PC-9 (cell line): Measurements from ENCODE around the gene NAGK. TPM values are rescaled to one million over a fixed set of nuclear protein-coding genes. Genes with fewer than 3 reads are reported as not detected.

Source experiments
- BruUV-seq: library from RNA; stranded (reverse); fragments of 400-500 nt; replicated peaks from 2 replicates; lab custom pipeline; 2021; lab: Mats Ljungman, UMichigan
- CTCF ChIA-PET: fragments of 300-600 bp; sonication (Branson Sonifier 250); formaldehyde crosslinking; loops from one replicate; lab custom pipeline; 2022; ENCODE audit warnings: antibody characterized with exemption; lab: Charles Lee
- POLR2A ChIA-PET: fragments of 300-600 bp; sonication (Branson Sonifier 250); formaldehyde crosslinking; loops from one replicate; lab custom pipeline; 2022; ENCODE audit warnings: antibody characterized with exemption; ENCODE audit not compliant: unreplicated experiment; lab: Charles Lee
- DNase-seq, 2 experiments: peaks; one replicate each; pipeline versions ENCODE4 v3.0.0 to v3.0.0-alpha.2; 2015 to 2022; ENCODE audit warnings: mixed read lengths in 1 of 2
- H2AFZ ChIP-seq: fragments of 200-600 bp; sonication (generic); 2 replicates; pipeline ENCODE4 v1.8.1; 2017; ENCODE audit warnings: antibody characterized with exemption
- H3F3A ChIP-seq: fragments of 200-600 bp; sonication (generic); 2 replicates; pipeline ENCODE4 v1.8.1; 2017; ENCODE audit warnings: antibody characterized with exemption, mild to moderate bottlenecking, low read depth; ENCODE audit not compliant: insufficient read depth
- H3K27ac ChIP-seq: fragments of 200-600 bp; sonication (generic); 2 replicates; pipeline ENCODE4 v1.6.1; 2016; ENCODE audit warnings: mixed run types
- H3K27me3 ChIP-seq: fragments of 200-600 bp; sonication (generic); 2 replicates; pipeline ENCODE4 v1.6.1; 2016; ENCODE audit warnings: low read depth, mixed run types; ENCODE audit not compliant: insufficient read depth
- H3K36me3 ChIP-seq: fragments of 200-600 bp; sonication (generic); 2 replicates; pipeline ENCODE4 v1.6.1; 2016; ENCODE audit warnings: low read depth, mixed run types
- H3K4me1 ChIP-seq: fragments of 200-600 bp; sonication (generic); replicated peaks from 2 replicates; pipeline ENCODE4 v1.6.1; 2016; ENCODE audit warnings: mixed run types; ENCODE audit not compliant: insufficient read depth
- H3K4me2 ChIP-seq: fragments of 200-600 bp; sonication (generic); 2 replicates; pipeline ENCODE4 v1.6.1; 2017; ENCODE audit warnings: mixed run types
- H3K4me3 ChIP-seq: fragments of 200-600 bp; sonication (generic); 2 replicates; pipeline ENCODE4 v1.6.1; 2016; ENCODE audit warnings: mixed run types
- H3K79me2 ChIP-seq: fragments of 200-600 bp; sonication (generic); 2 replicates; pipeline ENCODE4 v1.6.1; 2017; ENCODE audit warnings: low read depth, mixed run types
- H3K9me2 ChIP-seq: fragments of 200-600 bp; sonication (generic); 2 replicates; pipeline ENCODE4 v1.8.1; 2017; ENCODE audit warnings: mild to moderate bottlenecking; ENCODE audit not compliant: insufficient read depth
- H3K9me3 ChIP-seq: fragments of 200-600 bp; sonication (generic); 2 replicates; pipeline ENCODE4 v1.8.1; 2016; ENCODE audit warnings: low read depth; ENCODE audit not compliant: insufficient read depth
- H4K20me1 ChIP-seq: fragments of 200-600 bp; sonication (generic); 2 replicates; pipeline ENCODE4 v1.8.1; 2017; ENCODE audit not compliant: insufficient read depth
- CTCF ChIP-seq: fragments of 200-600 bp; sonication (generic); conservative IDR thresholded peaks from 2 replicates; pipeline ENCODE4 v1.6.1; 2017; ENCODE audit warnings: mixed run types, antibody characterized with exemption, mild to moderate bottlenecking, moderate library complexity
- EZH2 ChIP-seq: fragments of 200-600 bp; sonication (generic); IDR thresholded peaks from 2 replicates; pipeline ENCODE4 v1.8.0; 2017; ENCODE audit warnings: antibody characterized with exemption, low read depth
- intact Hi-C: fragments of 100-400 bp; cut with micrococcal nuclease; formaldehyde crosslinking; loops from one replicate; pipeline ENCODE4 v1.10.0; 2022; ENCODE audit not compliant: unreplicated experiment
- total RNA-seq: library from RNA; stranded (reverse); gene quantifications from 2 replicates; pipeline ENCODE4 v1.2.3, GENCODE V29; 2021

NAGK gene
- total RNA-seq, 1 experiment from 2014 or later, result 34.1 TPM

- H3K79me2 ChIP-seq, result no peaks in the 10 kb centered on the region
- no peak overlapping the region for H2AFZ ChIP-seq
- BruUV-seq, result no TSS peak
- H4K20me1 ChIP-seq, result no peaks in the 10 kb centered on the region
- H3K36me3 ChIP-seq, result no peaks in the 10 kb centered on the region
- ChIA-PET CTCF (no interaction called here), POLR2A (no interaction called here)
- no peak overlapping the region for H3K4me2 ChIP-seq
- DNase-seq, result no peak
- H3K27ac ChIP-seq, result no peak overlapping the region
- H3K4me3 ChIP-seq, result no peak overlapping the region
- 0 out of 2 replicates have a peak, but pooled peaks cover 3% of the 10 kb centered on the region for H3F3A ChIP-seq
- H3K9me2 ChIP-seq, result no peaks in the 10 kb centered on the region
- no peaks in the 10 kb centered on the region for H3K9me3 ChIP-seq
- TF ChIP-seq CTCF (no peak), EZH2 (no peak)
- intact Hi-C loops, result no loop called here
- no peaks in the 10 kb centered on the region for H3K27me3 ChIP-seq
- H3K4me1 ChIP-seq, result no peaks in the 10 kb centered on the region
These were observed 8.2 kb upstream of the NAGK start for GRCh38 chr2:71060211-71060610.

GRCh38 chr2:71060871-71061270, 7.6 kb upstream of the NAGK start:
- no peak overlapping the region for H3K4me2 ChIP-seq
- no peaks in the 10 kb centered on the region for H3K36me3 ChIP-seq
- no peak overlapping the region for H3K4me3 ChIP-seq
- intact Hi-C loops, result no loop called here
- no peaks in the 10 kb centered on the region for H3K27me3 ChIP-seq
- CTCF ChIA-PET, result no interaction called here
- H3K4me1 ChIP-seq, result no peaks in the 10 kb centered on the region
- no TSS peak for BruUV-seq
- H4K20me1 ChIP-seq, result no peaks in the 10 kb centered on the region
- H3K9me3 ChIP-seq, result no peaks in the 10 kb centered on the region
- H3K27ac ChIP-seq, result no peak overlapping the region
- no peaks in the 10 kb centered on the region for H3K79me2 ChIP-seq
- no peak for DNase-seq
- 0 out of 2 replicates have a peak, but pooled peaks cover 3% of the 10 kb centered on the region for H3F3A ChIP-seq
- no peak for TF ChIP-seq EZH2
- POLR2A ChIA-PET, result no interaction called here
- H2AFZ ChIP-seq, result no peak overlapping the region
- no peaks in the 10 kb centered on the region for H3K9me2 ChIP-seq

GRCh38 chr2:71063216-71063615, 5.2 kb upstream of the NAGK start:
- no peak overlapping the region for H3K4me2 ChIP-seq
- 0 out of 2 replicates have a peak, but pooled peaks cover 3% of the 10 kb centered on the region for H3K79me2 ChIP-seq
- H3K27ac ChIP-seq, result no peak overlapping the region
- BruUV-seq, result no TSS peak
- no peaks in the 10 kb centered on the region for H4K20me1 ChIP-seq
- no peaks in the 10 kb centered on the region for H3K36me3 ChIP-seq
- peaks cover 10% of the 10 kb centered on the region; the same call in 1 of the 2 replicates for H3F3A ChIP-seq
- intact Hi-C loops, result no loop called here
- DNase-seq, result no peak
- no peaks in the 10 kb centered on the region for H3K27me3 ChIP-seq
- no peak for TF ChIP-seq CTCF
- no peak for TF ChIP-seq EZH2
- no peak overlapping the region for H2AFZ ChIP-seq
- H3K9me3 ChIP-seq, result no peaks in the 10 kb centered on the region
- CTCF ChIA-PET, result no interaction called here
- H3K9me2 ChIP-seq, result no peaks in the 10 kb centered on the region
- POLR2A ChIA-PET, result interaction anchor here (0.7 kb wide), 1 partner anchor 47 kb away, joined by 6 read pairs; no protein-coding TSS in a partner anchor
- H3K4me3 ChIP-seq, result no peak overlapping the region
- peaks cover 10% of the 10 kb centered on the region for H3K4me1 ChIP-seq

- TF ChIP-seq EZH2 (no peak), CTCF (no peak)
- H3K79me2 ChIP-seq, result peaks cover 7% of the 10 kb centered on the region
- no peak overlapping the region for H2AFZ ChIP-seq
- no peak overlapping the region for H3K27ac ChIP-seq
- H3K4me3 ChIP-seq, result no peak overlapping the region
- intact Hi-C loops, result no loop called here
- H3K36me3 ChIP-seq, result no peaks in the 10 kb centered on the region
- CTCF ChIA-PET, result no interaction called here
- no peak for DNase-seq
- H4K20me1 ChIP-seq, result no peaks in the 10 kb centered on the region
- POLR2A ChIA-PET, result no interaction called here
- peaks cover 11% of the 10 kb centered on the region for H3K4me1 ChIP-seq
- no peaks in the 10 kb centered on the region for H3K9me2 ChIP-seq
- peaks cover 15% of the 10 kb centered on the region; the same call in 1 of the 2 replicates for H3F3A ChIP-seq
- H3K4me2 ChIP-seq, result no peak overlapping the region
- H3K9me3 ChIP-seq, result no peaks in the 10 kb centered on the region
- BruUV-seq, result no TSS peak
- no peaks in the 10 kb centered on the region for H3K27me3 ChIP-seq
These were observed 4.3 kb upstream of the NAGK start for GRCh38 chr2:71064110-71064611.
